Hindlimb muscle (tissue), 1 donor: ENCODE results near the gene E2F1. TPM values are rescaled to one million over a fixed set of nuclear protein-coding genes. Genes with fewer than 3 reads are reported as not detected.

Source experiments
- DNase-seq: peaks from one replicate; pipeline ENCODE4 v3.0.0-alpha.2; 2013
- polyA plus RNA-seq: library from polyadenylated mRNA; unstranded; fragments of 120-200 nt; gene quantifications from one replicate; pipeline ENCODE4 v1.2.1, GENCODE V29; 2013; ENCODE audit not compliant: insufficient read length

Gene E2F1
- polyA plus RNA-seq, result 10.2 TPM

GRCh38 chr20:33686100-33686983 is at the start of gene E2F1:
TSS of gene E2F1 (minus strand) at chr20:33686385. CDS start at chr20:33686264, 121 bp downstream.
- peak; percentile 94 for DNase-seq

GRCh38 chr20:33733654-33734576 is 47.7 kb upstream of the E2F1 start:
- DNase-seq, result no peak

- DNase-seq, result peak; percentile 92
These were observed 46.2 kb upstream of the E2F1 start for GRCh38 chr20:33732166-33732970.

- DNase-seq, result no peak
These were observed 45.5 kb upstream of the E2F1 start, which contains the start of gene ZNF341 for GRCh38 chr20:33731693-33732165. TSS of gene ZNF341 (plus strand) at chr20:33731996. CDS start at chr20:33732022, 26 bp downstream.

GRCh38 chr20:33730946-33731692 is 44.9 kb upstream of the E2F1 start:
- DNase-seq, result no peak

- DNase-seq, result no peak
These were observed 42.9 kb upstream of the E2F1 start for GRCh38 chr20:33729101-33729500.

GRCh38 chr20:33728463-33728862 is 42.3 kb upstream of the E2F1 start:
- no peak for DNase-seq

- DNase-seq, result no peak
These were observed 41.6 kb upstream of the E2F1 start for GRCh38 chr20:33727806-33728205.

- DNase-seq, result no peak
These were observed 40.9 kb upstream of the E2F1 start for GRCh38 chr20:33727115-33727479.

- no peak for DNase-seq
These were observed 39.6 kb upstream of the E2F1 start for GRCh38 chr20:33725607-33726264.

GRCh38 chr20:33724439-33725094 is 38.4 kb upstream of the E2F1 start:
- DNase-seq, result no peak

GRCh38 chr20:33721391-33722140 is 35.4 kb upstream of the E2F1 start:
- no peak for DNase-seq

- peak; percentile 96 for DNase-seq
These were observed 34.0 kb upstream of the E2F1 start, which contains the start of gene PXMP4 for GRCh38 chr20:33719989-33720709. TSS of gene PXMP4 (minus strand) at chr20:33720310. CDS start at chr20:33720207, 103 bp downstream.

GRCh38 chr20:33719277-33719988 is 33.2 kb upstream of the E2F1 start:
- no peak for DNase-seq

GRCh38 chr20:33716498-33716897 is 30.3 kb upstream of the E2F1 start:
- no peak for DNase-seq

- no peak for DNase-seq
These were observed 27.7 kb upstream of the E2F1 start for GRCh38 chr20:33713865-33714367.

- no peak for DNase-seq
These were observed 25.2 kb upstream of the E2F1 start for GRCh38 chr20:33711446-33711738.
